ENCODE results near the gene ENTPD8.
"Not testable (repeated sequence)": the region's sequence is repeated elsewhere in the genome, so short reads cannot be mapped to it uniquely, and the experiment has no call there.

ENTPD8 gene

GRCh38 chr9:137475666-137476065 lies 34.5 kb upstream of the ENTPD8 start:
- DNase-seq: no peak

GRCh38 chr9:137474271-137474670 lies 33.1 kb upstream of the ENTPD8 start:
- DNase-seq: no peak

GRCh38 chr9:137470785-137471184 lies 29.6 kb upstream of the ENTPD8 start:
- DNase-seq: no peak

- no peak for DNase-seq
These were observed 26.7 kb upstream of the ENTPD8 start for GRCh38 chr9:137467896-137468295.

GRCh38 chr9:137467161-137467581 lies 26.0 kb upstream of the ENTPD8 start:
- no peak for DNase-seq

- not testable (repeated sequence) for DNase-seq
These were observed 25.4 kb upstream of the ENTPD8 start for GRCh38 chr9:137466389-137467085.

GRCh38 chr9:137465720-137466388 lies 24.7 kb upstream of the ENTPD8 start:
- no peak for DNase-seq

GRCh38 chr9:137465000-137465719 lies 24.0 kb upstream of the ENTPD8 start:
- DNase-seq: no peak

GRCh38 chr9:137464291-137464999 lies 23.3 kb upstream of the ENTPD8 start:
- no peak for DNase-seq

GRCh38 chr9:137463931-137464290 lies 22.8 kb upstream of the ENTPD8 start:
- DNase-seq: no peak

GRCh38 chr9:137462986-137463930 lies 22.1 kb upstream of the ENTPD8 start:
- no peak for DNase-seq

GRCh38 chr9:137462396-137462985 lies 21.3 kb upstream of the ENTPD8 start:
- no peak for DNase-seq

- DNase-seq: peak; percentile 71
These were observed 20.7 kb upstream of the ENTPD8 start for GRCh38 chr9:137461663-137462395.

- DNase-seq: no peak
These were observed 20.1 kb upstream of the ENTPD8 start for GRCh38 chr9:137461316-137461662.

- no peak for DNase-seq
These were observed 19.5 kb upstream of the ENTPD8 start for GRCh38 chr9:137460363-137461315.

- DNase-seq: no peak
These were observed 18.6 kb upstream of the ENTPD8 start for GRCh38 chr9:137459601-137460362.

GRCh38 chr9:137459152-137459600 lies 18.0 kb upstream of the ENTPD8 start, which contains the start of gene NSMF:
TSS of gene NSMF (minus strand) at chr9:137459334. CDS start at chr9:137459102, 232 bp downstream.
- DNase-seq: peak; percentile 93

GRCh38 chr9:137458194-137459151 lies 17.3 kb upstream of the ENTPD8 start:
- DNase-seq: no peak

Data from stimulated activated CD4-positive, alpha-beta T cell treated with anti-CD3 and anti-CD28 coated beads, Interleukin-4, amount 100 ng/mL, for 24 hours (primary cell).